ENCODE results near the gene PRR5. TPM values are rescaled to one million over a fixed set of nuclear protein-coding genes. Genes with fewer than 3 reads are reported as not detected.
A peak's percentile ranks its signal among the peaks of the same experiment; 100 is the strongest.
"Not testable (repeated sequence)": the region's sequence is repeated elsewhere in the genome, so short reads cannot be mapped to it uniquely, and the experiment has no call there.

Gene PRR5
- total RNA-seq, 2 donors from 2014 or later, result 15.7 to 29.2 TPM

GRCh38 chr22:44734278-44734677 is 32.3 kb downstream of the PRR5 start:
- H3K27ac Mint-ChIP-seq, result no peak overlapping the region
- H3K27me3 Mint-ChIP-seq, result no peaks in the 10 kb centered on the region
- no peaks in the 10 kb centered on the region for H3K36me3 Mint-ChIP-seq
- H3K4me3 Mint-ChIP-seq, result no peak overlapping the region
- ATAC-seq (no peak), DNase-seq (ENCODE audit: low spot score) (no peak)
- H3K9me3 Mint-ChIP-seq, result no peaks in the 10 kb centered on the region
- H3K4me1 Mint-ChIP-seq (ENCODE audit: low read depth in 2 of 2), result peaks cover 0 to 12% of the 10 kb centered on the region in 2 donors

GRCh38 chr22:44734801-44735517 is 33.0 kb downstream of the PRR5 start:
- Mint-ChIP-seq H3K36me3 (no peaks in the 10 kb centered on the region), H3K27me3 (no peaks in the 10 kb centered on the region), H3K9me3 (no peaks in the 10 kb centered on the region), H3K4me1 (ENCODE audit: low read depth in 2 of 2) (peaks cover 0 to 12% of the 10 kb centered on the region in 2 donors), H3K27ac (no peak overlapping the region), H3K4me3 (no peak overlapping the region)
- ATAC-seq (no peak), DNase-seq (ENCODE audit: low spot score) (no peak)

- Mint-ChIP-seq H3K27ac (no peak overlapping the region), H3K4me1 (ENCODE audit: low read depth in 2 of 2) (peaks cover 0 to 7% of the 10 kb centered on the region in 2 donors), H3K27me3 (no peaks in the 10 kb centered on the region), H3K36me3 (no peaks in the 10 kb centered on the region), H3K9me3 (no peaks in the 10 kb centered on the region), H3K4me3 (no peak overlapping the region)
- DNase-seq (ENCODE audit: low spot score) (peak; percentile 82), ATAC-seq (peak; percentile 67 to 80)
These were observed 33.8 kb downstream of the PRR5 start for GRCh38 chr22:44735518-44736428.

- Mint-ChIP-seq H3K9me3 (no peaks in the 10 kb centered on the region), H3K36me3 (no peaks in the 10 kb centered on the region), H3K4me1 (ENCODE audit: low read depth in 2 of 2) (peaks cover 0 to 6% of the 10 kb centered on the region in 2 donors), H3K27me3 (no peaks in the 10 kb centered on the region), H3K27ac (no peak overlapping the region), H3K4me3 (no peak overlapping the region)
- DNase-seq (ENCODE audit: low spot score), result no peak
- ATAC-seq, result no peak
These were observed 34.8 kb downstream of the PRR5 start for GRCh38 chr22:44736581-44737405.

GRCh38 chr22:44737406-44738346 is 35.7 kb downstream of the PRR5 start:
- Mint-ChIP-seq H3K4me1 (ENCODE audit: low read depth in 2 of 2) (peaks cover 0 to 6% of the 10 kb centered on the region in 2 donors), H3K9me3 (no peaks in the 10 kb centered on the region), H3K27ac (no peak overlapping the region)

GRCh38 chr22:44738347-44738715 is 36.3 kb downstream of the PRR5 start:
- ATAC-seq (no peak), DNase-seq (ENCODE audit: low spot score) (no peak)
- Mint-ChIP-seq H3K4me3 (no peak overlapping the region), H3K9me3 (no peaks in the 10 kb centered on the region), H3K27me3 (no peaks in the 10 kb centered on the region), H3K27ac (no peak overlapping the region), H3K4me1 (ENCODE audit: low read depth in 2 of 2) (peaks cover 0 to 6% of the 10 kb centered on the region in 2 donors), H3K36me3 (no peaks in the 10 kb centered on the region)

More at GRCh38 chr22:44737406-44738346, 35.7 kb downstream of the PRR5 start:
- no peaks in the 10 kb centered on the region for H3K36me3 Mint-ChIP-seq
- ATAC-seq (no peak), DNase-seq (ENCODE audit: low spot score) (no peak)
- no peak overlapping the region for H3K4me3 Mint-ChIP-seq
- no peaks in the 10 kb centered on the region for H3K27me3 Mint-ChIP-seq

GRCh38 chr22:44739024-44739423 is 37.0 kb downstream of the PRR5 start:
- Mint-ChIP-seq H3K27me3 (no peaks in the 10 kb centered on the region), H3K4me3 (no peak overlapping the region), H3K36me3 (no peaks in the 10 kb centered on the region), H3K27ac (no peak overlapping the region), H3K9me3 (no peaks in the 10 kb centered on the region), H3K4me1 (ENCODE audit: low read depth in 2 of 2) (peaks cover 0 to 6% of the 10 kb centered on the region in 2 donors)
- DNase-seq (ENCODE audit: low spot score), result no peak
- no peak for ATAC-seq

GRCh38 chr22:44739666-44740065 is 37.7 kb downstream of the PRR5 start:
- DNase-seq (ENCODE audit: low spot score); H3K9me3 Mint-ChIP-seq; H3K4me1 Mint-ChIP-seq (ENCODE audit: low read depth in 2 of 2); H3K27ac Mint-ChIP-seq; ATAC-seq; H3K36me3 Mint-ChIP-seq; H3K4me3 Mint-ChIP-seq; H3K27me3 Mint-ChIP-seq: not testable (repeated sequence)

- Mint-ChIP-seq H3K4me1 (ENCODE audit: low read depth in 2 of 2) (peaks cover 0 to 6% of the 10 kb centered on the region in 2 donors), H3K27me3 (no peaks in the 10 kb centered on the region), H3K4me3 (no peak overlapping the region), H3K27ac (no peak overlapping the region), H3K9me3 (no peaks in the 10 kb centered on the region), H3K36me3 (no peaks in the 10 kb centered on the region)
- ATAC-seq (no peak), DNase-seq (ENCODE audit: low spot score) (no peak)
These were observed 38.3 kb downstream of the PRR5 start for GRCh38 chr22:44740307-44740706.

GRCh38 chr22:44741929-44742328 is 39.9 kb downstream of the PRR5 start:
- H3K27me3 Mint-ChIP-seq, result no peaks in the 10 kb centered on the region
- H3K4me1 Mint-ChIP-seq (ENCODE audit: low read depth in 2 of 2), result peaks cover 0 to under 1% of the 10 kb centered on the region in 2 donors
- H3K36me3 Mint-ChIP-seq, result no peaks in the 10 kb centered on the region
- H3K4me3 Mint-ChIP-seq, result no peak overlapping the region
- ATAC-seq (no peak), DNase-seq (ENCODE audit: low spot score) (no peak)
- H3K9me3 Mint-ChIP-seq, result no peaks in the 10 kb centered on the region
- no peak overlapping the region for H3K27ac Mint-ChIP-seq

GRCh38 chr22:44743247-44743646 is 41.2 kb downstream of the PRR5 start:
- Mint-ChIP-seq H3K27ac (no peak overlapping the region), H3K36me3 (no peaks in the 10 kb centered on the region), H3K4me3 (no peak overlapping the region), H3K4me1 (ENCODE audit: low read depth in 2 of 2) (peaks cover 0 to 3% of the 10 kb centered on the region in 2 donors), H3K9me3 (no peaks in the 10 kb centered on the region), H3K27me3 (no peaks in the 10 kb centered on the region)
- ATAC-seq (no peak), DNase-seq (ENCODE audit: low spot score) (no peak)

- no peak overlapping the region for H3K27ac Mint-ChIP-seq
- no peak for DNase-seq (ENCODE audit: low spot score)
- no peak overlapping the region for H3K4me3 Mint-ChIP-seq
- no peaks in the 10 kb centered on the region for H3K9me3 Mint-ChIP-seq
- H3K4me1 Mint-ChIP-seq (ENCODE audit: low read depth in 2 of 2), result peaks cover 0 to 3% of the 10 kb centered on the region in 2 donors
- ATAC-seq, result no peak
- no peaks in the 10 kb centered on the region for H3K36me3 Mint-ChIP-seq
- H3K27me3 Mint-ChIP-seq, result no peaks in the 10 kb centered on the region
These were observed 41.8 kb downstream of the PRR5 start for GRCh38 chr22:44743804-44744211.
